Stimulated activated CD4-positive, alpha-beta T cell treated with anti-CD3 and anti-CD28 coated beads, TNF-alpha, amount 100 ng/mL, for 24 hours (primary cell): Measurements from ENCODE around the gene NARF.
A peak's percentile ranks its signal among the peaks of the same experiment; 100 is the strongest.

ENCODE experiments used
- DNase-seq, 3 experiments: peaks; one replicate each; pipeline ENCODE4 v3.0.0-alpha.2; 2020; ENCODE audit warnings: low read depth in 3 of 3

Gene NARF

DNA sequence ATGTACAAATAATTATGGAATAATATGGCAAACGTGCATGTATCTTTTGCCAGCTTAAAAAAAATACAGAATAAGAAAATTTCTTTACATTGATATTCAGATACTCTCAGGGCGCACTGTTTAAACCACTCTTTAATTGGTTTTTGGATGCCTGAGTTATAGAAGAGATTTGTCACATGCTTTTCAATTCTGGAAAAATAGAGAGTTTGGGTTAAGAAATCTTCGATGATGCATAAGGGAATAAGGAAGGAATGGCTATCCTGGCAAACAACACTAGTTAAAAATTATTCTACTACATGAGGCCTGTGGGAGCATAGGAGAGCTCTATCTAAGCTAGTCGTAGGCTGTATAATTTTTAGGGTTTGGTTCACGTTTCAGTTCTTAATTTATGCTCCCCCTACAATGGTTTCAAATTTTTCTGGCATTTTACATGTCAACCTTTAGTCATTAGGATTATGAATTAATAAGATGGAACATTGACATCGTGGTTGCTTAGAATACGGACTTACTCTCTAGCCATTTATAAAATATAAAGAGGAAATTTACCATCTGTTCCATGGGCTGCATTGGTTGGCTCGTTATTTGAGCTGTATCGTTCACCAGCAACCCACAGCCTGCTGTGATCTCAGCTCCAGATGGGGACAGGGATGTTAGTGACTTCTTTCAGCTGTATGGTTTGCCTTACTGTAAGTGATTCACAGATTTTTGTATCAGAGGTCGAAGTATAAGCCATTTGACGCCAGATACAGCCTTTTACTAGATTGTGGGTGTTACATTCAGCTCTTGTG is 15.9 kb downstream of the NARF start:
- no peak for DNase-seq

DNA sequence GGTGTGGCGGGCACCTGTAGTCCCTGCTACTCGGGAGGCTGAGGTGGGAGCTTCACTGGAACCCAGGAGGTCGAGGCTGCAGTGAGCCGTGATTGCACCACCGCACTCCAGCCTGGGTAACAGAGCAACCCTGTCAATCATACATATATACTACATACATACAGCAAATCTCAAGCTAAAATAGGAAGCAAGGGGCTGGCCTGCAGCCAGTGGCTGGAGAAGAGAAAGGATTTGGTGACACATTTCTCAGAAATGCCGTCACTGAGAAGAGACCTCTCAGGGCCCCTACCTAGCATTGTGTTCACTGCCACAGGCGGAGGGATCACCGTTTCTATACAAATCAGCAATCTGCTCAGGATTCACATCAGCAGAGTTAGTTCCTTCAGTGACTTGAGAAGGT is 16.9 kb downstream of the NARF start:
- no peak for DNase-seq

DNA sequence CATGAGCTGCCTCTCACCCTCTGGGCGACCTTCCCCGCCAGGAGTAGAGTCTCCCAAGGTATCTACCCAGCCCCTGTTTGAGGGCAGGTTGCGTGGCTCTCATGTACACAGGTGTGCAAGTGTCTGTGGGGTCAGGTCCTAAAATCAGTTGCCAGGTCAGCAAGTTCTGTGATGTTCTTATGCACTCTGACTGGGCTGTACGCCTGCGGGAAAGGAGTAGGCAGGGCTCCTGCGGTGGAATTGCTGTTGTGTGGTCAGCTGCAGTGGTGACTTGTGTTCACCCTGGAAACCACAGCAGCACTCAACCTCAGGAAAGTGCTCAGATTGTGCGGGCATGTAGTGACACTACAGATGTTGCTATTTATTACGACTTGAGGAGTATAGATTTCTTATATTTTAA is 19.4 kb downstream of the NARF start:
- no peak for DNase-seq

DNA sequence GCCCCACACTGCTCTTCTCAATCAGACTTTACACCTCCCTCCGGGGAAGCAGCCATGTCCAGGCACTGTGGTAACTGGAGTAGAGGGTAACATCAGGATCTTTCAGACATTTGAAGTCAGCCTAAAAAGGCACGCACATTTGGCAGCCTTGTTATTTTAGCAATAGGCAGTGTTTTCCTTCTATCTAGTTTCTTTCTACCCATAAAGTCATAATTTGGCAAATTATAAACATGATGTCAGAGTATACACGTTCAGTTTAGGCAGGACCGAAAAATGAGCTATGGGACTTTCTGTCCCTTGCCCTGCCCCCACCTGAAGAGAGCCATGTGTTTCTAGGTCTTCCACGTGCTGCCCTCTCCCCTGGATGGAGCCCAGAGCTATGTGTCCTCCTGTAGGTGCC is 21.1 kb downstream of the NARF start:
- DNase-seq: no peak

DNA sequence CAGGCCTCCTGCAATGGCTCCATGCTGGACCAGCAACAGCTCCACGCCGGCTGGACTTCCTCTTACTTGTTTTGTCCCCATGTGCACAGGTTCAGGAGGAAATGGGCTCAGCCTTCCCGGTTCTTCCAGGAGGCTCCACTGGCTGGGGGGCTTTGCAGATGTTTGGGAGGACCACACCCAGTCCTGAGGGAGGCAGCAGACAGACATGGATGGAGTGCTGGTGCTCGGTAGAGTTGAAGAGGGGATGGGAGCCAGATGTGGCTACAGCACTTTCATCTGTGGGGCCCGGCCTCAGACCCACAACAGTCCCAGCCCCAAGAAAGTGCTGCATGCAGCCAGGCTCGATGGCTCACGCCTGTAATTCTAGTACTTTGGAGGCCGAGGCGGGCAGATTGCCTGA is 21.8 kb downstream of the NARF start:
- no peak for DNase-seq

DNA sequence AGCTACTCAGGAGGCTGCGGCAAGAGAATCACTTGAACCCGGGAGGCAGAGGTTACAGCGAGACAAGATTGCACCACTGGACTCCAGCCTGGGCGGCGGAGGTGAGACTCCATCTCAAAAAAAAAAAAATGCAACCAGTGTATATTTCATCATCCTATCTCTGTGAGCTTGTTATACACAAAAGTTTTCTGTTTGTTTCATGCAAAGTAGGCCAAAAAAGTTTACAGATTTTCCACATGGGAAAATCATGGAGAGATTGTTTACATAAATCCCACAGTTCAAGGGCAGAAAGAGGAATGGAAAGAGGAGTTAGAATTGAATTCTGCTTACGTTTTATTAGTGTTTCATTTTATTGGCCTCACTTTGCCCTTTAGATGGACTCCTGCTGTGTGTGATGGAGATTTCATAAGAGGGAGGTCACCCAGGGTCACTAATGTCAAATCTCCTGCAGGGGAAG is 24.7 kb downstream of the NARF start:
- no peak for DNase-seq

DNA sequence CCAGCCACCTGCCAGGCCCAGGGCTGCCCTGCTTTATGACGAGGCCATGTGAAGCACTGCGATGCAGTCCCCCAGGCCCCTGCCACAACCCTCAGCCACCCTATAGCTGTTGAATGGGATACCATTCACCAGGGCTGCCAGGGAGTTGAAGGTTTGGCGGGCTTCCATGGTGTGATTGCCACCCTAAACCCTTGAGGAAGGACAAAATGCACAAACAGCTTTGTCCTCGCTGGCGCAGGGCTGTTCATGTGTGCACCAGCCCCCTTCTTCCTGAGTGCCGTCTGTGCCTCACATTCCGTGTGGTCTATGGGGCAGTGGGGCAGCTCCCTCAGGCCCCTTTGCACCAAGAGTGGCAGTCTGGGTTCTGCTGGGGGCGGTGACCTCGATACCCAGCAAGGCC is 25.3 kb downstream of the NARF start:
- no peak for DNase-seq

DNA sequence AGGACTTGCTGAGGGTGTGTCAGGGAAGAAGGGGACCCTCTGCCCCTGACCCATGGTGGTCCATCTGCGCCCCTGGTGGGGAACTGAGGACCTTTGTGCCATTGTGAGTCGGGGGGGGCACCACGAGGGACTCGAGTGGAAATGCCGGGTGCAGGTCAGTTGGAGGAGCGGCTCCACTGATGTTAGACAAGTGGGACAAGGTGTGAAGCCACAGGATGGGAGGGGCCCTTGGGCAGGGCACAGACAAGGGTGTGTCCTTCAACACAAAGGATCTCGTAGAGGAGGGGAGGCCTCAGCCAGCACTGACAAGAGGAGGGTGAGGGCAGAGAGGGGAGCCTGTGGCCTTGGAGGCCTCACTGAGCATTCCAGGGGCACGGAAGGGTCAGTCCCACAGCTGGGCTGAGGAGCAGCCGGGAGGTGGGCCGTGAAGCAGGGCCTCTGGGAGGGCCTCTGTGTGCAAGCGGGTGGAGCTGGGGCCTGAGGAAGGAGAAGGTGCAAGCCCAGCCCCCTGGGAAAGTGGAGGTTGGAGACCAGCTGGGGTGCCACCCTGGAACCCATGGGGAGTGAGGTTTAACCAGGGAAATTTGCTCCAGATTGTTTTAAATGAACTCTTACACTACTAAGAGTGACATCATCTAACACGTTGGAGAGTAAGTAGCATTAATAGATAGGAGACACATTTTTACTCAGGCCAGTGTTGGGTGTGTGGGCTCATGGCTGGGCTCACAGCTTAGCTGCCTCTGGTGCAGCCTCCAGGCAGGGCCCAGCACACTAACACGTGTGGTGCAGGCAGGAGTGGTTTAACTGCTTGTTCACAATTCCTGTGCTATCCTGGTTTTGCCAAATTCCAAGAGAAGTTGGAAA is 27.9 kb downstream of the NARF start:
- DNase-seq: no peak

DNA sequence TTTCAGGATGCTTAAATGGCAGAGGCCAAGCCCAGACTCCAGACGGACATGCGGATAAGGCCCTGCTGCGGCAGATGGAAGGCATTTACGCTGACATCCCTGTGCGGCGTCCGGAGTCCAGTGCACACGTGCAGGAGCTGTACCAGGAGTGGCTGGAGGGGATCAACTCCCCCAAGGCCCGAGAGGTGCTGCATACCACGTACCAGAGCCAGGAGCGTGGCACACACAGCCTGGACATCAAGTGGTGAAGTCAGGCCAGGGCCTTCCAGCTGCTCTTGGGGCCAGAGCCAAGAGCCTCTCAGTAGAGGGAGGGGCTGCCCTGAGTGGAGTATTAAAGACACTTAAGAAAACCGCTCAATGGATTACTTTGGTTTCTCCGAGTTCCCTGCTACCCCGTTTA is 29.4 kb downstream of the NARF start:
- DNase-seq: no peak

DNA sequence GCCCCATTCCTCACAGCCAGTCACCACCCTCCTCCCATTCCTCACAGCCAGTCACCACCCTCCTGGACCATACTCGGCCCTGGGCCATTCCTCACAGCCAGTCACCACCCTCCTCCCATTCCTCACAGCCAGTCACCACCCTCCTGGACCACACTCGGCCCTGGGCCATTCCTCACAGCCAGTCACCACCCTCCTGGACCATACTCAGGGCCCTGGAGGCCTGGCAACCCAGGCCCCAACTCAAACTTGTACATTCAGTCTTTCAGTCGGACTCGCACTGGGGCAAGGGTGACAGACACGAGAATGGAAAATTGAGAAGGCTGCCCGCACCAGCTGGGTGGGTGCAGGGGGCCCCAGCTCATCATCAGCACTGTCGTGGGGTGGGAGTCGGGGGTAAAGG is 30.6 kb downstream of the NARF start:
- DNase-seq: no peak

DNA sequence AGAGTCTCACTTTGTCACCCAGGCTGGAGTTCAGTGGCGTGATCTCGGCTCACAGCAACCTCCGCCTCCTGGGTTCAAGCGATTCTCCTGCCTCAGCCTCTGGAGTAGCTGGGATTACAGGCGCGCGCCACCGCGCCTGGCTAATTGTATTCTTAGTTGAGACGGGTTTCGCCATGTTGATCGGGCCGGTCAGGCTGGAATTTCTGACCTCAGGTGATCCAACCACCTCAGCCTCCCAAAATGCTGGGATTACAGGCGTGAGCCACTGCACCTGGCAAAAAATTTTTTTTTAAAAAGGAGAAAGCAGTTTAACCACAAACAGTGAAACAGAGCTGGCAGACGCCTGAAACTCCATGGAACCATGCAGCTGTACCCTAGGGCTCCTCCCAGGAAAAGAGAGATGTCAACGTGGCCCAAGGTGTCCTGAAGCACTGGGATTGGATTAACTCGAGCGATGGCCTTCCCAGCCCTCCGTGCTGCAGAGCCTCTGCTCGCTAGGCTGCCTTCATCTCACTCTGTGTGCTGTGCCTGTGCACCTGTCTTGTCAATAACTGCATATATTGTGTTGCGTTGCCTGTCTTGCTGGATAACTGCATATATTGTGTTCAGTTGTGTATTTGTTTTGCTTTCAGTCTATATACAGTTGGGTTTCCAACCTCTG is 31.4 kb downstream of the NARF start:
- DNase-seq: no peak

DNA sequence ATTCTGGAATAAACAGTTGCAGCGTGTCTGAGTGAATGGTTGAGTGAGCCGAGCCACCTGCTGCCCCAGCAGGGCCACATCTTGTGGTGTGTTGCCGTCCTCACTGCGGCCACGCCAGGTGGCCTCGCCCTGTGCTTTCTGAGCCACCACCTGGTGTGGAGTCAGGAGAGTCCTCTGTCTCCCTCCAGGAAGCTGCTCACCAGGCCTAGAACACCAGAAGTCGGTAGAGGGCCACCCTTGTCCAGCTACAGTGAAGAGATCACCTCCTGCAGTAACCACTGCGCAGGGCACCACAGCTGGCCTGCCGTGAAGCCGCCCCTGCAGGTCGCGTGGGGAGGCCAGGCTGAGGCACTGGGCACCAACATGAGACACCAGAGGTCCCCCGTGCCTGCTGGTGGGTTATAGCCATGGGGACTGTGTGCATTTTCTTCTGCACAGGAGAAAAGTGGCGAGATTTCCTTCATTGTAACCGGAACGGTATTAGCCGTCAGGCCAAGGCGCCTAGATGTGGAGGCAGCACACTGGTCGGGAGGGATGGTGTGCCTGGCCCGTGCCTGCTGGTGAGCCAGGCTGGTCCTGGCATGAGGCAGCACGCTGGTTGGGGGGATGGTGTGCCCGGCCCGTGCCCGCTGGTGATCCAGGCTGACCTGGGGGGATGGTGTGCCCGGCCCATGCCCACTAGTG is 32.1 kb downstream of the NARF start:
- DNase-seq: no peak

DNA sequence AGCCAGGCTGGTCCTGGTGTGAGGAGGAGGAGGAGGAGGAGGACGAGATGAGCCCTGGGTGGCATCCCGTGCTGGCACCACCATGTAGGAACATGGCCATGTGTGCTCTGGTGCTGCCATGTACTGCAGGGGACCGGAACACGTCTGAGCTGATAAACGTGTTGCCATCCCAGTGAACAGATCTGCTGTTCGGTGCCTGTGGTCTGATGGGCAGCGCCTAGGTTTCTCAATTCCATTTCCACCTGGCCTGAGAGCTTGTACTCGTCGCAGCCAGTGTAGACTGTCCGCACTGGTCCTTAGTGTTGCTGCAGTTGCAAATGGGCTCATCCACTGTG is 32.6 kb downstream of the NARF start:
- no peak for DNase-seq

DNA sequence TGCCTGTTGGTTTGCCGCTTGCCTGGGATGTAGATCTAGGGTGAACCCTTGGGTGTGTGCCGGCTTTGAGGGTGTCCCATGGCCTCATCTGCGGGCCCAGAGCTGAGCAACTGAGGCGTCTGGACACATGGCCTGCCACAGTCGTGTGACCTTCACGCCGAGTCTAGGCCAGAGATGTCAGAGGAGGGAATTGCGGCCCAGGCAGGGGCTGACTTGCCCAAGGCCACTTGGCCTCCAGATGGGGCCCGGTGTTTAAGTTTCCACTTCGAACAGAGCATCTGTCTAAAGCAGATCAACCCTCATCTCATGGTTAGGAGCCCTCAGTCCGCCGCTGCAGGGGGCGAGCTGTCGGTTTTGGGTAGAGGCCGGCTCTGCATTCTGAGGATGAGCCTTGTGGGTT is 33.0 kb downstream of the NARF start:
- no peak for DNase-seq

DNA sequence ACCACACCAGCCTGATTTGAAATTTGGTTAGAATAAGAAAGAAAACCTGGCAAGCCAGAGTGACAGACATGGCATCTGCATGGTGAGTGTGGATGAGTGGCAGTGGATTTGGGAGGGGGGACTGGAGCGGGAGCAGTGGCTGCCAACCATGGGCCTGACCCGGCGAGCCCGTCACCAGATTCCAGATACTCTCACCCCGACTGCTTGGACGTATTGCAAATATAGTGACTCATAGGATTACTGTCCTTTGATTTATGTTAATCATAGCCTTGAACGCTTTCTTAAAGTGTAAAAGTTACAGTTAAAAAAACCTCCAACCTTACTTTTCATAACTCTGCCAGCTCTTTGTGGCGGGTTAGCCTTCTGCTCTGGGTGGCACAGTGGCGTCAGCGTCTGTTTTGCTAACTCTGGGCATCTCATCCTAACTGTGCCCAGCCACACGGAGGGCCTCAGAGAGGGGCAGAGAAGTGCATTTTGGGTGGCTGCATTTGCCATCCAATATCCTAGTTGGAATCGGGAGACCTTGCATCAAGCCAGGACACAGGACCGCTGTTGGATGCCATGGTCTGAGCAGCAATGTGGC is 34.2 kb downstream of the NARF start:
- DNase-seq: no peak

DNA sequence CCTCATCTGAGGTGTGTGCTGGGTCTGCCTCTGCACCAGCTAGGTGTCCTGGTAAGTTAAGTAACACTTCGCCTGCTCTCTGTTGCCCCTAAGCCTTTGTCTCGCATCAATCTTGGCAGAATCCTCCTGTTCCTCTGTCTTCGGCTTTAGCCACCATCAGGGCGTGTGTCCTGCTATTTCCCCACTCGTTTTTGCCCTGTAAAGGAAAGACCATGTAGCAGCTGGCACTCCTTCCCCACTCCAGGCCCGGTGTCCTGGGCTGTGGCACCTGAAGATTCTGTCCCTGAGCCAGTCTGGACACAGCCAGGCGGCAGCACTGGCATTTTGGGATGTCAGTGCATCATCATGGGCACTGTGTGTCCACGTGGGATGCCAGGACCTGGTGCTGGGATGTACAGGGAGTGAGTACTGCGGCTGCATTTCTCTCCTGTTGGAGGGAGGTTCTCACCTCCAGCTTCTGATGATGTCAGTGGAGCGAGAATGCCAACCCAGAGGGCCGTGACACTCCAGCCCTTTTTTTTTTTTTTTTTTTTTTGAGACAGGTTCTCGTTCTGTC is 34.8 kb downstream of the NARF start:
- no peak for DNase-seq

DNA sequence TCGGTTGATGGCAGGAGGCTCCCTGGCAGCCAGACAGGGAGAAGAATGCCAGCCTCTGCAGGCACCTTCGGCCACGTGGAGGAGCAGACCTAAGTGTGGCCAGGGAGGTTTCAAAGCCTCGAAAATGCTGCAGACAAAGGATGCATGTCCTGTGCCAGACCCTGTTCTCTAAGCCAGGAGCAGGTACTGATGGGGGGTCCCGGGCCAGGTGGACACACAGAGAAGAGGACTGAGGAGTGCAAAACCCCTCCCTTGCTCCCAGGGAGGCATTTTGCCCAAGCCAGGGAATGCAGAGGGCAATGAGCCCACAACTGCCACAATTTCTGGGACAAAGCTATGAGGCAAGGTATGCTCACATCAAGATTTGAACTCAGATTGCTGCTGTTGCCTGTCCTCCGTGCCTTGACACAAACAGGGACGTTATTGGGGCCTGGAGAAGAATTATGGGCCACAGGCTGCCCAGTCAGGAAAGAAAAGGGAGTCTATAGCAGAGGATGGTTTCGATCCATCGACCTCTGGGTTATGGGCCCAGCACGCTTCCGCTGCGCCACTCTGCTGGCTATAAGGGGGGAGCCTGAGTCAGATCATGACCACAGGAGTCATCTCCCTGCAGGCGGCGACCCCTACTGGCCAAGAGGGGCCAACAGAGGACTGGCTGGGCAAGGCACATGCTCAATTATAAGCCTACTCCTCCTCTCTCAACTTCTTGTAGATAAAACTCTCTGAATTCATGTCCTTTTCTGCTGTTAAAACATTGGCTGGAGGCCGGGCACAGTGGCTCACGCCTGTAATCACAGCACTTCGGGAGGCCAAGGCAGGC is 35.9 kb downstream of the NARF start:
- DNase-seq: peak; percentile 76 to 81 (median 77)

DNA sequence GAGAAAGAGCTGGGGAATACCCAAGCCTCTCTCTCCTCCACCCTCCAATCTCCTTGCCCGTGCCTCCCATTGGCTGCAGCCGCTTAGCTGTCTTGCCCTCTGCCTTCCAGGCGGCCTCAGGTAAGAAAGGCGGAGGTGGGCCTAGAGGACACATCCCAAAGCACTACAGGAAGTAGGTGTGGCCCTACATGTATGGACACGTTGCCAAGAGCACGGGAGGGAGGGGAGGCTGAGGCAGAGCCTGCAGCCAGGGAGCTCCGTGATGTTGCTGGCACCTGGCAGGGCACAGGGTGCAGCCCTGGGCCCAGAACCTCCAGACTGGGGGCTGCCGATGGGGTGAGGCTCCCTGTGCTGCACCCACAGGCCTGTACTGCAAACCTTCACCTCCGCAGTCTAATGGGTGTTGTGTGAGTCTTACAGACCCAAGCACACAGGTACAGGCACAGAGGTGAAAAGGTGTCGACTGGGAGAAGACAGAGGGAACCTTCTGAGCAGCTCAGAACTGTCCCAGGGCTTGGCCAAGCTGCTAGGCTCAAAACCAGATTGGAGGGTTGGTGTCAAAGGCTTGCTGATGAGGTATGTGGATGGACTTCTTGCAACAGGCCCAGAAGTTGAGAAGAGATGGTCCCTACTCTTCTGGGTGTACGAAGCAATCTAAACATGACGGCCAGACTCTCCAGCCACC is 37.4 kb downstream of the NARF start:
- no peak for DNase-seq

DNA sequence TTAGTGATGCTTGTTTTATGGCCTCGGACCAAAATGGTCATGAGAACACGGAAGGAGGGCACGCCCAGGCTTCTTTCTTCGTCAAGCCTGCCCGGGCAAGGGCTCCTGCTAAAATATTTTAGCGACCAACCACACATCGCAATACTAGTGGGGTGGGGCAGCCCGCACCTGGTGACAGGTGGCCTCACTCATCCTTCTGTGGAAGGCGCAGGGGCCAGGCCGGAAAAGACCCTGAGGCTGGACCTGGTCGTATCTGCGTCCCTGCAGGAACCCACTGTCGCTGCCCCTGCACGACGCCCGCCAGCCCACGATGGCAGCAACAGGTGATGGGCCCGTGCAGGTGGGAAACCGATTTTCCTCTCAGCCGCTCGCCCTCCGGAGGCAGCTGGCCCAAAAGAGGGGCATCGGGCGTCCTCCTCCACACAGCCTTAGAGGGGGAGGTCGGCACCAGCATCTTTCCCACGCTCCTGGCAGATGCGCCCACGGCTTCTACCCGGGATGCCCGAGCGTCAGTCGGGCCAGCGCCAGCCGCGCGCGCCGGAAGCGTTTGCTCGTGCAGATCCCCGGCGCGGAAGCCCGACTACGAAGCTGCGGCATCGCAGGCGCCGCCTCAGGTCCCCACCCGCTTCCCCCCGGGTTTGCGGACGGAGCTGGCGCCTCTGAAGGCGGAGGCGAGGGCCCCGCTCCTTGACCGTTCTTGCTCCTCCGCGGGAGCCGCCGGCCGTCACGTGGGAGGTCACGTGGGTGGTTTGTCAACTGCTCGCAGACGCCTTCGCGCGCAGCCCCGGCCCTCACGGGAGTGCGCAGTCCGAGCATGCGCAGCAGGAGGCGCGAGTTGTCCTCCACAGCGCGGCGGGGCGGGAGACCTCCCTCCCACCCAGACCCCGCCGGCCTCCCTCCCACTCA is 38.2 kb downstream of the NARF start:
- DNase-seq: peak; percentile 78 to 91 (median 80)
